Vagina (tissue), 2 donors: ENCODE measurements around the gene ANOS1.

ENCODE experiments used
- CTCF ChIP-seq, 3 experiments: fragments of 450-650 bp in 2 of 3; fragments of 200-600 bp in 1 of 3; sonication (generic) in 1 of 3; IDR thresholded peaks; one replicate each; pipeline ENCODE4 v1.5.1; 2017 to 2019; ENCODE audit warnings: antibody characterized with exemption in 3 of 3, mild to moderate bottlenecking in 2 of 3, moderate library complexity in 2 of 3
- POLR2A ChIP-seq, 2 donors: fragments of 450-650 bp; IDR thresholded peaks; one replicate each; pipeline ENCODE4 v1.6.1; 2017; ENCODE audit warnings: antibody characterized with exemption in 2 of 2, mild to moderate bottlenecking in 2 of 2, moderate library complexity in 2 of 2

GRCh38 chrX:8683687-8684086, 48.2 kb downstream of the ANOS1 start:
- TF ChIP-seq CTCF (IDR thresholded peaks at IDR 0.05) = no peak
- TF ChIP-seq POLR2A (IDR thresholded peaks at IDR 0.05) = no peak
